NT2/D1 (cell line): Measurements from ENCODE around the gene PRXL2C.
"Not testable (repeated sequence)": the region's sequence is repeated elsewhere in the genome, so short reads cannot be mapped to it uniquely, and the experiment has no call there.

Experiments
- DNase-seq: peaks from one replicate; pipeline ENCODE4 v3.0.0-alpha.2; 2011; ENCODE audit warnings: low read depth, low spot score
- H3K27me3 ChIP-seq: 2 replicates; pipeline ENCODE4 v1.6.0; 2011; ENCODE audit warnings: mild to moderate bottlenecking; ENCODE audit not compliant: insufficient read length, insufficient read depth
- H3K36me3 ChIP-seq: 2 replicates; pipeline ENCODE4 v1.6.1; 2011; ENCODE audit warnings: mild to moderate bottlenecking, low read length, mixed read lengths; ENCODE audit not compliant: insufficient read depth, insufficient read length
- H3K4me1 ChIP-seq: 2 replicates; pipeline ENCODE4 v1.5.1; 2011; ENCODE audit not compliant: insufficient read depth, insufficient read length
- H3K4me3 ChIP-seq: 2 replicates; pipeline ENCODE4 v1.5.1; 2011; ENCODE audit warnings: low read depth; ENCODE audit not compliant: insufficient read length
- H3K9ac ChIP-seq: 2 replicates; pipeline ENCODE4 v1.6.0; 2011; ENCODE audit warnings: low read depth; ENCODE audit not compliant: insufficient read length
- H3K9me3 ChIP-seq: 2 replicates; pipeline ENCODE4 v1.5.1; 2011; ENCODE audit warnings: mild to moderate bottlenecking, low read length; ENCODE audit not compliant: insufficient read depth
- SUZ12 ChIP-seq: IDR thresholded peaks from 2 replicates; pipeline ENCODE4 v1.6.1; 2011; ENCODE audit not compliant: insufficient read length, insufficient read depth; ENCODE audit errors: extremely low read depth
- YY1 ChIP-seq: IDR thresholded peaks from 2 replicates; pipeline ENCODE4 v1.6.1; 2011; ENCODE audit not compliant: insufficient read length, insufficient read depth
- ZNF274 ChIP-seq: IDR thresholded peaks from 2 replicates; pipeline ENCODE4 v1.6.1; 2011; ENCODE audit warnings: mild to moderate bottlenecking, low read depth, low read length

PRXL2C gene

GRCh38 chr9:96646081-96646991, 8.8 kb downstream of the PRXL2C start:
- Histone ChIP-seq H3K36me3 (peaks cover 56% of the 10 kb centered on the region), H3K9me3 (no peaks in the 10 kb centered on the region), H3K9ac (no peak overlapping the region), H3K4me3 (no peak overlapping the region), H3K27me3 (no peaks in the 10 kb centered on the region), H3K4me1 (no peaks in the 10 kb centered on the region)
- TF ChIP-seq SUZ12: no peak
- TF ChIP-seq YY1: no peak
- no peak for TF ChIP-seq ZNF274
- DNase-seq: no peak

GRCh38 chr9:96644137-96644536, 11.0 kb downstream of the PRXL2C start:
- Histone ChIP-seq H3K36me3 (peaks cover 42% of the 10 kb centered on the region), H3K9ac (no peak overlapping the region), H3K9me3 (no peaks in the 10 kb centered on the region), H3K4me1 (no peaks in the 10 kb centered on the region), H3K4me3 (no peak overlapping the region), H3K27me3 (no peaks in the 10 kb centered on the region)
- no peak for DNase-seq
- TF ChIP-seq ZNF274 (no peak), YY1 (no peak), SUZ12 (no peak)

- H3K9ac ChIP-seq: no peak overlapping the region
- TF ChIP-seq YY1: no peak
- no peak for TF ChIP-seq SUZ12
- no peak for TF ChIP-seq ZNF274
- peaks cover 29% of the 10 kb centered on the region for H3K36me3 ChIP-seq
- H3K4me1 ChIP-seq: no peaks in the 10 kb centered on the region
- no peak overlapping the region for H3K4me3 ChIP-seq
- no peaks in the 10 kb centered on the region for H3K9me3 ChIP-seq
- DNase-seq: no peak
- no peaks in the 10 kb centered on the region for H3K27me3 ChIP-seq
Measured at GRCh38 chr9:96641514-96641913, 13.6 kb downstream of the PRXL2C start.

GRCh38 chr9:96638606-96639364, 16.3 kb downstream of the PRXL2C start:
- TF ChIP-seq YY1 (no peak), ZNF274 (no peak), SUZ12 (no peak)
- Histone ChIP-seq H3K36me3 (peaks cover 12% of the 10 kb centered on the region), H3K27me3 (no peaks in the 10 kb centered on the region), H3K4me1 (no peaks in the 10 kb centered on the region), H3K9ac (no peak overlapping the region), H3K4me3 (no peak overlapping the region), H3K9me3 (no peaks in the 10 kb centered on the region)
- DNase-seq: no peak

- peaks cover 5% of the 10 kb centered on the region for H3K36me3 ChIP-seq
- no peak overlapping the region for H3K9ac ChIP-seq
- no peak overlapping the region for H3K4me3 ChIP-seq
- TF ChIP-seq ZNF274 (no peak), SUZ12 (no peak)
- H3K9me3 ChIP-seq: no peaks in the 10 kb centered on the region
- no peaks in the 10 kb centered on the region for H3K4me1 ChIP-seq
- no peak for DNase-seq
- H3K27me3 ChIP-seq: no peaks in the 10 kb centered on the region
Measured at GRCh38 chr9:96636368-96636767, 18.7 kb downstream of the PRXL2C start.

- not testable (repeated sequence) for DNase-seq, H3K36me3 ChIP-seq, H3K4me3 ChIP-seq, H3K9me3 ChIP-seq, H3K4me1 ChIP-seq, H3K9ac ChIP-seq, H3K27me3 ChIP-seq
Measured at GRCh38 chr9:96633579-96633978, 21.5 kb downstream of the PRXL2C start.

GRCh38 chr9:96626912-96627311, 28.2 kb downstream of the PRXL2C start:
- no peak for DNase-seq
- Histone ChIP-seq H3K9ac (no peak overlapping the region), H3K4me1 (no peaks in the 10 kb centered on the region), H3K4me3 (no peak overlapping the region), H3K27me3 (no peaks in the 10 kb centered on the region), H3K36me3 (no peaks in the 10 kb centered on the region), H3K9me3 (no peaks in the 10 kb centered on the region)
- TF ChIP-seq SUZ12: no peak
- no peak for TF ChIP-seq ZNF274
- TF ChIP-seq YY1: no peak
